ENCODE data around the gene ZNF546.

ZNF546 gene

DNA sequence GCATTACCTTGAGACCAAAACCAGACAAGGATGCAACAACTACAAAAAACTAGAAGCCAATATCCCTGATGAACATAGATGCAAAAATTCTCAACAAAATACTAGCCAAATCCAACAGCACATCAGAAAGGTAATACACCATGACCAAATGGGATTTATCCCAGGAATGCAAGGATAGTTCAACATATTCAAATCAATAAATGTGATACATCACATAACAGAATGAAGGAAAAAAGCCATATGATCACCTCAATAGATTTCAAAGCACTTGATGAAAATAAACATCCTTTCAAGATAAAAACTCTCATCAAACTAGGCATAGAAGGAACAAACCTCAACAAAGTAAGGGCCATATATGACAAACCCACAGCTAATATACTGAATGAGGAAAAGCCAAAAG is 10.2 kb upstream of the ZNF546 start:
- peaks cover 0 to 2% of the 10 kb centered on the region in 2 donors for H3K36me3 ChIP-seq (ENCODE audit: control insufficient read depth in 2 of 2, insufficient read depth in 2 of 2, low read length in 2 of 2)
- no peaks in the 10 kb centered on the region for H3K4me1 ChIP-seq (ENCODE audit: control insufficient read depth, insufficient read depth, low read length)
- peaks cover 0 to 6% of the 10 kb centered on the region in 2 donors for H3K9me3 ChIP-seq (ENCODE audit: control insufficient read depth in 2 of 2, low read length in 2 of 2)
- no peak overlapping the region for H3K4me3 ChIP-seq (ENCODE audit: low read length in 2 of 2)
- no peak overlapping the region for H3K27ac ChIP-seq (ENCODE audit: low read length)
- H3K9ac ChIP-seq (ENCODE audit: low read length in 2 of 2) = no peak overlapping the region
- no peaks in the 10 kb centered on the region for H3K27me3 ChIP-seq (ENCODE audit: control insufficient read depth in 1 of 2, insufficient read depth in 2 of 2, low read length in 2 of 2)

DNA sequence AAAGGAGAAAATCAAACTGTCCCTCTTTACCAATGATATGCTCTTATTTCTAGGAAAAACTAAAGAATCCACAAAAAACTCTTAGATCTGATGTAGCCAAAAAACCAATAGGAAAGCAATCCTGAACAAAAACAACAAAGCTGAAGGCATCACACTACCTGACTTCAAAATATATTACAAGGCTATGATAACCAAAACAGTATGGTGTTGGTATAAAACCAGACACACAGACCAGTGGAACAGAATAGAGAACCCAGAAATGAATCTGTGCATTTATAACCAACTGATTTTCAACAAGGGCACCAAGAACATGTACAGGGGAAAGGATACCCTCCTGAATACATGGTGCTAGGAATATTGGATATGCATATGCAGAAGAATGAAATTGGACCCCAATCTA is 9.7 kb upstream of the ZNF546 start:
- no peak overlapping the region for H3K27ac ChIP-seq (ENCODE audit: low read length)
- no peak overlapping the region for H3K9ac ChIP-seq (ENCODE audit: low read length in 2 of 2)
- no peak overlapping the region for H3K4me3 ChIP-seq (ENCODE audit: low read length in 2 of 2)
- H3K36me3 ChIP-seq (ENCODE audit: control insufficient read depth in 2 of 2, insufficient read depth in 2 of 2, low read length in 2 of 2) = peaks cover 0 to 2% of the 10 kb centered on the region in 2 donors
- H3K4me1 ChIP-seq (ENCODE audit: control insufficient read depth, insufficient read depth, low read length) = no peaks in the 10 kb centered on the region
- H3K27me3 ChIP-seq (ENCODE audit: control insufficient read depth in 1 of 2, insufficient read depth in 2 of 2, low read length in 2 of 2) = no peaks in the 10 kb centered on the region
- peaks cover 0 to 6% of the 10 kb centered on the region in 2 donors for H3K9me3 ChIP-seq (ENCODE audit: control insufficient read depth in 2 of 2, low read length in 2 of 2)

DNA sequence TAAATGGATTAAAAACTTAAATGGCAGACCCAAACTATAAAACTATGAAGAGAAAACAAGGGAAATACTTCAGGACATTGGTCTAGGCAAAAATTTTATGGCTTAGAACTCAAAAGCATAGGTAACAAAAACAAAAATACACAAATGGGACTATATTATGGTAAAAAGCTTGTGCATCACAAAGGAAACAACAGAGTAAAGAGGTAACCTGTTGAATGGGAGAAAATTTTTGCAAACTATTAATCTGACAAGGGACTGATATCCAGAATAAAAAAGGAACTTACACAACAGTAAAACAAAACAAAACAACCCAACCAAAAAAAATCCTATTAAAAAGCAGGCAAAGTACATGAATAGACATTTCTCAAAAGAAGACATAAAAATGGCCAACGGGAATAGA is 9.3 kb upstream of the ZNF546 start:
- Histone ChIP-seq H3K36me3 (ENCODE audit: control insufficient read depth in 2 of 2, insufficient read depth in 2 of 2, low read length in 2 of 2) (peaks cover 0 to 2% of the 10 kb centered on the region in 2 donors), H3K27me3 (ENCODE audit: control insufficient read depth in 1 of 2, insufficient read depth in 2 of 2, low read length in 2 of 2) (no peaks in the 10 kb centered on the region), H3K27ac (ENCODE audit: low read length) (no peak overlapping the region), H3K4me1 (ENCODE audit: control insufficient read depth, insufficient read depth, low read length) (no peaks in the 10 kb centered on the region), H3K9me3 (ENCODE audit: control insufficient read depth in 2 of 2, low read length in 2 of 2) (peaks cover 0 to 6% of the 10 kb centered on the region in 2 donors), H3K4me3 (ENCODE audit: low read length in 2 of 2) (no peak overlapping the region), H3K9ac (ENCODE audit: low read length in 2 of 2) (no peak overlapping the region)

DNA sequence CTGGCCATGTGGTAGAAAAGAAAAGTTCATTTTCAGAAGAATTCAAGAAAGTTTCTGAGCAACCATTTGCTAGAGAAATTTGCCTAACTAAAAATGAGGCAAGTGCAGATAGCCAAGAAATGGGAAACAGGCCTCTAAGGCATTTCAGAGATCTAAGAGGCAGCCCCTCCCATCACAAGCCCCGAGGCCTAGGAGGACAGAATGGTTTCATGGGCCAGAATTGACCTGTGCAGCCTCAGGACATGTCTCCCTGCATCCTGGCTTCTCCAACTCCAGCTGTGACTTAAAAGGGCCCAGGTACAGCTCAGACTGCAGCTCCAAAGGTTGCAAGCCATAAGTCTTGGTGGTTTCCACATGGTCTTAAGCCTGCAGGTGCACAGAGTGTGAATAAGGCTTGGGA is 3.3 kb upstream of the ZNF546 start:
- Histone ChIP-seq H3K9me3 (ENCODE audit: control insufficient read depth in 2 of 2, low read length in 2 of 2) (peaks cover 0 to 2% of the 10 kb centered on the region in 2 donors), H3K27ac (ENCODE audit: low read length) (no peak overlapping the region), H3K4me1 (ENCODE audit: control insufficient read depth, insufficient read depth, low read length) (peaks cover 15% of the 10 kb centered on the region), H3K9ac (ENCODE audit: low read length in 2 of 2) (no peak overlapping the region), H3K4me3 (ENCODE audit: low read length in 2 of 2) (no peak overlapping the region), H3K27me3 (ENCODE audit: control insufficient read depth in 1 of 2, insufficient read depth in 2 of 2, low read length in 2 of 2) (no peaks in the 10 kb centered on the region), H3K36me3 (ENCODE audit: control insufficient read depth in 2 of 2, insufficient read depth in 2 of 2, low read length in 2 of 2) (no peaks in the 10 kb centered on the region)

DNA sequence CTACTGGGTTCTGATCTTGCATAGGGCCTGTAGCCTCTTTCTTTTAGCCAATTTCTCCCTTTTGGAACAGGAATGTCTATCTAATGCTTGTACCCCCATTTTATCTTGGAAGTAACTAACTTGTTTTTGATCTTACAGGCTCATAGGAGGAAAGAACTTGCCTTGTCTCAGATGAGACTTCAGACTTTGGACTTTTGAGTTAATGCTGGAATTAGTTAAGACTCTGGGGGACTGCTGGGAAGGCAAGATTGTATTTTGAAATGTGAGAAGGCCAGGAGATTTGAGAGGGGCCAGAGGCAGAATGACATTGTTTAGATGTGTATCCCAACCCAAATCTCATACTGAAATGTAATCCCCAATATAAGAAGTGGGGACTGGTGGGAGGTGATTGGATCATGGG is 2.5 kb upstream of the ZNF546 start:
- Histone ChIP-seq H3K27me3 (ENCODE audit: control insufficient read depth in 1 of 2, insufficient read depth in 2 of 2, low read length in 2 of 2) (no peaks in the 10 kb centered on the region), H3K9ac (ENCODE audit: low read length in 2 of 2) (no peak overlapping the region), H3K9me3 (ENCODE audit: control insufficient read depth in 2 of 2, low read length in 2 of 2) (peaks cover 0 to 2% of the 10 kb centered on the region in 2 donors), H3K4me3 (ENCODE audit: low read length in 2 of 2) (no peak overlapping the region), H3K36me3 (ENCODE audit: control insufficient read depth in 2 of 2, insufficient read depth in 2 of 2, low read length in 2 of 2) (no peaks in the 10 kb centered on the region), H3K27ac (ENCODE audit: low read length) (no peak overlapping the region), H3K4me1 (ENCODE audit: control insufficient read depth, insufficient read depth, low read length) (peaks cover 15% of the 10 kb centered on the region)

DNA sequence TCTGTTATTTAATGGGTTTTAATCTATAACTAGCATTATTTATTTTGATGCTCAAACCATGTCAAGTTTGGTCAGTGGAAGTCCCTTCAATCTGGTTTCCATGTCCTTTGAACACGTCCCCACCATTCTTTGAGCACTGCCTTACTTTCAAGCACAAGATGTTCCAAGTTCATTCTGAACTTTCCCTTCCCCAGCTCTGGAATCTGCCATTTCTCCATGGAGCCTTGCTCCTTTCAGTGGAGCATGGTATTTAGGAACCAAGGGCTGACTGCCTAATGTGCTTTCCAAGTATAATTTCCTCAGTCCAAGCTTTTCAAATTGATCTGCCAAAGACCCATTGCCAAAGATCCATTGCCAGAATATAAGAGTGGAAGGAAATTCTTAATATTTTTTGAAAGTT is 1.1 kb upstream of the ZNF546 start:
- Histone ChIP-seq H3K9ac (ENCODE audit: low read length in 2 of 2) (no peak overlapping the region), H3K36me3 (ENCODE audit: control insufficient read depth in 2 of 2, insufficient read depth in 2 of 2, low read length in 2 of 2) (peaks cover 3% of the 10 kb centered on the region in 2 donors), H3K27me3 (ENCODE audit: control insufficient read depth in 1 of 2, insufficient read depth in 2 of 2, low read length in 2 of 2) (no peaks in the 10 kb centered on the region), H3K9me3 (ENCODE audit: control insufficient read depth in 2 of 2, low read length in 2 of 2) (peaks cover 0 to 2% of the 10 kb centered on the region in 2 donors), H3K4me3 (ENCODE audit: low read length in 2 of 2) (peak overlapping the region in 1 of 2 donors; percentile 97), H3K27ac (ENCODE audit: low read length) (no peak overlapping the region), H3K4me1 (ENCODE audit: control insufficient read depth, insufficient read depth, low read length) (peaks cover 15% of the 10 kb centered on the region)

DNA sequence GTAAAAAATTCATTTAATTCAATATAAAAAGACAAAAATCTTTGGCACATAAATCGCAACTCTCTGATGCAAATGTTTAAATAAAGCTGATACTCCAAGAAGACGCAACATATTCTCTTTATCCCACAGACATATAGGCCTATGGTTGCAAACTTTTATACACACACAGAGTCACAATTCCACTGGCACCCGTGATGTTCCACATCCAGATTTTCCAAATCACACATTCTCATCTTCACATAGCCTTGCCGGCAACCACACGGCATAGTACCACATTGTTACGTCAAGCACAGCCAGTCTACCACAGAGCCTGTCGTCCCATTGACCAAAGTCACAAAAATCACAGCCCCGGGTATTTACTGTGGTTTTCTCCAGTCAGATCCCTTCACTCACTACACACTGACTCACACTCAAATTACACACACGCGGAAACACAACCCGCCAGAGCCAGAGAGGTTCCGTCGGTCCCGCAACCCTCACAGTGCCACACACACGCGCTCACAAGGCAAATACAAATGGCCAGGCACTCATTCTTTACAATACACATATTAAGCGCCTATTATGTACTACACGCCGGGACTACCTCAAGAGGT is 546 bp upstream of the ZNF546 start:
- peaks cover 3 to 5% of the 10 kb centered on the region in 2 donors for H3K36me3 ChIP-seq (ENCODE audit: control insufficient read depth in 2 of 2, insufficient read depth in 2 of 2, low read length in 2 of 2)
- H3K27ac ChIP-seq (ENCODE audit: low read length) = peak overlapping the region; percentile 76
- H3K4me3 ChIP-seq (ENCODE audit: low read length in 2 of 2) = peak overlapping the region; percentile 97
- peak overlapping the region; percentile 96 to 97 for H3K9ac ChIP-seq (ENCODE audit: low read length in 2 of 2)
- H3K4me1 ChIP-seq (ENCODE audit: control insufficient read depth, insufficient read depth, low read length) = peaks cover 15% of the 10 kb centered on the region
- H3K27me3 ChIP-seq (ENCODE audit: control insufficient read depth in 1 of 2, insufficient read depth in 2 of 2, low read length in 2 of 2) = no peaks in the 10 kb centered on the region
- H3K9me3 ChIP-seq (ENCODE audit: control insufficient read depth in 2 of 2, low read length in 2 of 2) = peaks cover 0 to 2% of the 10 kb centered on the region in 2 donors

DNA sequence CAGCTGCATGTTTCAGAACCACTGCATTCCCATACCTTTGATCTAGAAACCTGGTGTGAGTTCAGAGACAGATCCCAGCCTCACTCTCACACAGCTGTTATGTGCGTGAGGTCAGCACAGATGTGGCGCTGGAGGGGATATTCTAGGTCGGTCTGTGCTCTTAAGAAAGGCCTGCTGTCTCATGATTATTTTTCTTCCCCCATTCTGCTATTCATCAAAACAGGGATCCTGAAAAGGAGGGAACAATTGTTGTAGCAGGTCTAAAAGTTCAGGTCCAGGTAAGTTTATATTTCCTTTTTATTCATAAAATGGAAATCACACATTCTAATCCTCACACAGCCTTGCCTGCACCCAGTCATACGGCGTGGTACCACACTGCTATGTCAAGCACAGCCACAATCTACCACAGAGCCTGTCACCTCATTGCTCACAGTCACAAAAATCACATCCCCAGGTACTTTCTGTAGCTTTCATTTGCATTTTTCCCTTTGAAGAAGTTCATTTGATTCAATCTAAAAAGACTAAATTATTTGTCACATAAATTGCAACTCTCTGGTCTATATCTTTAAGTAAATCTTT is 867 bp downstream of the ZNF546 start:
- H3K4me1 ChIP-seq (ENCODE audit: control insufficient read depth, insufficient read depth, low read length) = peaks cover 15% of the 10 kb centered on the region
- peak overlapping the region; percentile 76 for H3K27ac ChIP-seq (ENCODE audit: low read length)
- H3K9me3 ChIP-seq (ENCODE audit: control insufficient read depth in 2 of 2, low read length in 2 of 2) = peaks cover 0 to 2% of the 10 kb centered on the region in 2 donors
- H3K9ac ChIP-seq (ENCODE audit: low read length in 2 of 2) = peak overlapping the region; percentile 96 to 97
- H3K36me3 ChIP-seq (ENCODE audit: control insufficient read depth in 2 of 2, insufficient read depth in 2 of 2, low read length in 2 of 2) = peaks cover 3 to 5% of the 10 kb centered on the region in 2 donors
- H3K4me3 ChIP-seq (ENCODE audit: low read length in 2 of 2) = peak overlapping the region; percentile 97
- no peaks in the 10 kb centered on the region for H3K27me3 ChIP-seq (ENCODE audit: control insufficient read depth in 1 of 2, insufficient read depth in 2 of 2, low read length in 2 of 2)

DNA sequence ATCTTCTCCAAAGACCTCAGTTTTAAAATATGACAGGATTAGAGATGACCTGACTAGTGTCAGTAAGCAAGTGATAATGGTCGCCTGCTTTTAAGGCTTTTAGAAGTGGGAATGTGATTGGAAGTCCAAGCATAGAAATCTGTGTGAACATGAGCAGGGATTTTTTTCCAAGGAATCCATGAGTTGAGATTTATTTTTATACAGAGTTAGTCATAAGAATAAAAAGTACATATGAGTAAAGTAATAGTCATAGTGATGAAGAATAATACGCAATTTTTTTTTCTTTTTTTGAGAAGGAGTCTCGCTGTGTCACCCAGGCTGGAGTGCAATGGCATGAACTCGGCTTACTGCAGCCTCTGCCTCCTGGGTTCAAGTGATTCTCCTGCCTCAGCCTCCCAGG is 1.6 kb downstream of the ZNF546 start:
- Histone ChIP-seq H3K27me3 (ENCODE audit: control insufficient read depth in 1 of 2, insufficient read depth in 2 of 2, low read length in 2 of 2) (no peaks in the 10 kb centered on the region), H3K27ac (ENCODE audit: low read length) (no peak overlapping the region), H3K9me3 (ENCODE audit: control insufficient read depth in 2 of 2, low read length in 2 of 2) (peaks cover 0 to 2% of the 10 kb centered on the region in 2 donors), H3K4me1 (ENCODE audit: control insufficient read depth, insufficient read depth, low read length) (peaks cover 15% of the 10 kb centered on the region), H3K36me3 (ENCODE audit: control insufficient read depth in 2 of 2, insufficient read depth in 2 of 2, low read length in 2 of 2) (peaks cover 3 to 5% of the 10 kb centered on the region in 2 donors), H3K4me3 (ENCODE audit: low read length in 2 of 2) (no peak overlapping the region), H3K9ac (ENCODE audit: low read length in 2 of 2) (no peak overlapping the region)

DNA sequence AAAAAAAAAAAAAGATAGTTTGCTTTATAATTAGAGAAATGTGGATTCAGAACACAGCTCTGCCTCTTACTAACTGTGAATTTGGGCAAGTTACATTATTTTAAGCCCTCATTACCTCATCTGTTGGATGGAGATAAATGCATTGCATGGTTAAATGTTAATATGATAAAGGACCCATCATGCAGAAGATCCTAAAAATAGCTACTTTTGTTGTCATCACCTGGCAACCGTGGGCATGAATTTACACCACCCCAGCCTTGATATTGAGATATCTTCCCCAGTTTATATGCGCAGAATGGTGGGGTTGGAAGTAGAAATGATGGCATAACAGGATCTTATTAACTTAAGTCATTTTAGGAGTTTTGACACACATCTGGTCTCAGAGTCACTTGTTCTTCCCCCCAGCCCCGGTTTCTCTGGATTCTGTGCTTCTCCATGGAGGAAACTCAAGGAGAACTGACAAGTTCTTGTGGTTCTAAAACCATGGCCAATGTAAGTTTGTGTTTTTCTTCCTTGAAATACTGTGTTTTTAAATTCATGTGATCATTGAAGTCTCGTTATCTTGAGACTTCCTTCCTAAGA is 8.9 kb downstream of the ZNF546 start:
- Histone ChIP-seq H3K4me1 (ENCODE audit: control insufficient read depth, insufficient read depth, low read length) (no peaks in the 10 kb centered on the region), H3K9me3 (ENCODE audit: control insufficient read depth in 2 of 2, low read length in 2 of 2) (peaks cover 0 to 4% of the 10 kb centered on the region in 2 donors), H3K9ac (ENCODE audit: low read length in 2 of 2) (no peak overlapping the region), H3K4me3 (ENCODE audit: low read length in 2 of 2) (no peak overlapping the region), H3K27me3 (ENCODE audit: control insufficient read depth in 1 of 2, insufficient read depth in 2 of 2, low read length in 2 of 2) (no peaks in the 10 kb centered on the region), H3K27ac (ENCODE audit: low read length) (no peak overlapping the region), H3K36me3 (ENCODE audit: control insufficient read depth in 2 of 2, insufficient read depth in 2 of 2, low read length in 2 of 2) (peaks cover 22 to 30% of the 10 kb centered on the region in 2 donors)

DNA sequence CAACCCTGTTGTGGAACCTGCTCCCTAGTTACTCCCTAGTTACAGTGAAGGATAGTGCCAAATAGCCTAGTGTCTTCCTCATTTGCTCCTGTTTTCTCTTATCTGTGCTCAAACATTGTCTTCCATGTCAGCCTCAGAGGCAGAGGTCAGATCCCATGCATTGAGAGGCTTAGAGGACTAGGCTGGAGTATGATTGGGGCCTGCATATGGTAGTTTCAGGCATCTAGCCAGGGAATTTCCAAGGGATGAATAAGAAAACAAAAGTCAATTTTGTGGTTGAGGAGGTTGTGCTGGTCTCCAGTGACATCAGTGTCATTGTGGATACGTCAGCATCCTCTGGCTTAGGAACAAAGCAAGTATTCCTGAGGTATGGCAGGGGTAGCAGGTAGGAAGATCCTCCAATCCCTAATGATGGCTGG is 9.4 kb downstream of the ZNF546 start:
- no peak overlapping the region for H3K4me3 ChIP-seq (ENCODE audit: low read length in 2 of 2)
- H3K27me3 ChIP-seq (ENCODE audit: control insufficient read depth in 1 of 2, insufficient read depth in 2 of 2, low read length in 2 of 2) = no peaks in the 10 kb centered on the region
- no peak overlapping the region for H3K27ac ChIP-seq (ENCODE audit: low read length)
- no peaks in the 10 kb centered on the region for H3K4me1 ChIP-seq (ENCODE audit: control insufficient read depth, insufficient read depth, low read length)
- H3K9me3 ChIP-seq (ENCODE audit: control insufficient read depth in 2 of 2, low read length in 2 of 2) = peaks cover 0 to 4% of the 10 kb centered on the region in 2 donors
- no peak overlapping the region for H3K9ac ChIP-seq (ENCODE audit: low read length in 2 of 2)
- H3K36me3 ChIP-seq (ENCODE audit: control insufficient read depth in 2 of 2, insufficient read depth in 2 of 2, low read length in 2 of 2) = peaks cover 20 to 30% of the 10 kb centered on the region in 2 donors
